Gastroesophageal sphincter (tissue), 4 donors: ENCODE measurements around the gene LRRC26. TPM values are rescaled to one million over a fixed set of nuclear protein-coding genes. Genes with fewer than 3 reads are reported as not detected.

Experiments used
- ATAC-seq: fragments of 150-250 bp; one replicate; pipeline ENCODE4 v1.9.1; 2016; ENCODE audit warnings: mild to moderate bottlenecking, moderate library complexity
- H3K27ac ChIP-seq, 4 donors: fragments of 200-600 bp; sonication (generic) in 3 of 4; 1 replicate in 3 of 4; 2 replicates in 1 of 4; pipeline ENCODE4 v1.5.1; 2016 to 2019
- H3K27me3 ChIP-seq: fragments of 200-600 bp; sonication (generic); one replicate; pipeline ENCODE4 v1.5.1; 2019
- H3K36me3 ChIP-seq, 2 donors: fragments of 200-600 bp; sonication (generic); one replicate each; pipeline ENCODE4 v1.5.1; 2019; ENCODE audit warnings: control low read depth in 1 of 2
- H3K4me1 ChIP-seq, 3 donors: fragments of 200-600 bp; sonication (generic); 1 replicate in 2 of 3; 2 replicates in 1 of 3; pipeline ENCODE4 v1.5.1; 2016 to 2019; ENCODE audit warnings: control low read depth in 2 of 3
- H3K4me3 ChIP-seq, 2 donors: fragments of 200-600 bp; sonication (generic); one replicate each; pipeline ENCODE4 v1.5.1; 2019; ENCODE audit warnings: mild to moderate bottlenecking in 1 of 2, moderate library complexity in 1 of 2
- H3K9me3 ChIP-seq, 3 donors: fragments of 200-600 bp; sonication (generic); one replicate each; pipeline ENCODE4 v1.5.1; 2017 to 2019; ENCODE audit warnings: control low read depth in 2 of 3
- CTCF ChIP-seq, 4 experiments: fragments of 200-600 bp in 2 of 4; fragments of 450-650 bp in 2 of 4; sonication (generic) in 1 of 4; IDR thresholded peaks; one replicate each; pipeline ENCODE4 v1.5.1; 2017 to 2019; ENCODE audit warnings: antibody characterized with exemption in 4 of 4, mild to moderate bottlenecking in 2 of 4, moderate library complexity in 2 of 4
- EP300 ChIP-seq: sonication (generic); formaldehyde crosslinking; IDR thresholded peaks from one replicate; pipeline ENCODE4 v1.6.1; 2017; ENCODE audit warnings: antibody characterized with exemption, mild to moderate bottlenecking
- POLR2A ChIP-seq, 2 donors: fragments of 450-650 bp; IDR thresholded peaks; one replicate each; pipeline ENCODE4 v1.6.1; 2017; ENCODE audit warnings: antibody characterized with exemption in 2 of 2, mild to moderate bottlenecking in 2 of 2, moderate library complexity in 1 of 2
- POLR2AphosphoS5 ChIP-seq: sonication (generic); formaldehyde crosslinking; IDR thresholded peaks from one replicate; pipeline ENCODE4 v1.6.1; 2017; ENCODE audit warnings: antibody characterized with exemption
- WGBS, 2 donors: methylation state at CpG; one replicate each; pipeline ENCODE4 v1.1.5; 2018; ENCODE audit warnings: low coverage in 1 of 2; 5-methylcytosine and 5-hydroxymethylcytosine counted together
- total RNA-seq, 4 donors: library from RNA; depleted of rRNA; stranded (reverse); fragments of >200 nt; gene quantifications; one replicate each; pipeline ENCODE4 v1.1.0, GENCODE V29; 2016

The LRRC26 gene
- total RNA-seq, 4 donors from 2014 or later = 7.7 TPM; not detected in 3

DNA sequence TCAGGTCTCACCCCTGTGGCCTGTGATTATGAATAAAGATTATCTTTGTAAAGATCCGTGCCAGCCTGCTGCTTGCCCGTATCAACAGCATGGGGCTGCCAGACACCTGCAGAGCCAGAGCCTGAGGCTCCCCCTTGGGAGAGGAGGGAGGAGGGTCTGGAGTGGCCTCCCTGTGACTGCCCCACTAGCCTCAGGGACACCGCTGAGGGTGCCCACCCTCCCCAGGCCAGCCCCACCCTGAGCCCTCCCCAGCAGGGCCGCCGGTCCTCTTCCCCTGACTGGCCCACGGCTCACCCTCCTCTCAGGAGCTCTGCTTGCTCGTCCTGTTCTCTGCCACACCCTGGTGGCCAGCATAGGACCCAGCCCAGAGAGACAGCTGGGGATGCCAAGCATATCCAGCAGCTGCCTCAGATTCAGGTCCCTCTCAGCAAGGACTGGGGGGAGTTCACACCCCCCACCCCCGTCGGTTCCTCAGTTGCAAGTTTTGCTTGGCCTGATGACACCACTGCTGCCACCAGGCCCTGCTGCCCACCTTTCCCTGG is 20.5 kb upstream of the LRRC26 start:
- no peak overlapping the region for H3K4me3 ChIP-seq
- peak overlapping the region in 3 of 4 donors; percentile 97 to 99 (median 99) for H3K27ac ChIP-seq
- 40 to 92% methylated on average over 1 to 2 of the region's 9 CpGs for WGBS, 2 donors
- ATAC-seq = no peak
- no peaks in the 10 kb centered on the region for H3K9me3 ChIP-seq
- peaks cover 0 to 38% of the 10 kb centered on the region in 2 donors for H3K36me3 ChIP-seq
- H3K4me1 ChIP-seq = peaks cover 6 to 79% (median 36%) of the 10 kb centered on the region in 3 donors
- TF ChIP-seq EP300 (no peak), CTCF (IDR thresholded peaks at IDR 0.05) (no peak), POLR2AphosphoS5 (no peak)
- H3K27me3 ChIP-seq = no peaks in the 10 kb centered on the region

DNA sequence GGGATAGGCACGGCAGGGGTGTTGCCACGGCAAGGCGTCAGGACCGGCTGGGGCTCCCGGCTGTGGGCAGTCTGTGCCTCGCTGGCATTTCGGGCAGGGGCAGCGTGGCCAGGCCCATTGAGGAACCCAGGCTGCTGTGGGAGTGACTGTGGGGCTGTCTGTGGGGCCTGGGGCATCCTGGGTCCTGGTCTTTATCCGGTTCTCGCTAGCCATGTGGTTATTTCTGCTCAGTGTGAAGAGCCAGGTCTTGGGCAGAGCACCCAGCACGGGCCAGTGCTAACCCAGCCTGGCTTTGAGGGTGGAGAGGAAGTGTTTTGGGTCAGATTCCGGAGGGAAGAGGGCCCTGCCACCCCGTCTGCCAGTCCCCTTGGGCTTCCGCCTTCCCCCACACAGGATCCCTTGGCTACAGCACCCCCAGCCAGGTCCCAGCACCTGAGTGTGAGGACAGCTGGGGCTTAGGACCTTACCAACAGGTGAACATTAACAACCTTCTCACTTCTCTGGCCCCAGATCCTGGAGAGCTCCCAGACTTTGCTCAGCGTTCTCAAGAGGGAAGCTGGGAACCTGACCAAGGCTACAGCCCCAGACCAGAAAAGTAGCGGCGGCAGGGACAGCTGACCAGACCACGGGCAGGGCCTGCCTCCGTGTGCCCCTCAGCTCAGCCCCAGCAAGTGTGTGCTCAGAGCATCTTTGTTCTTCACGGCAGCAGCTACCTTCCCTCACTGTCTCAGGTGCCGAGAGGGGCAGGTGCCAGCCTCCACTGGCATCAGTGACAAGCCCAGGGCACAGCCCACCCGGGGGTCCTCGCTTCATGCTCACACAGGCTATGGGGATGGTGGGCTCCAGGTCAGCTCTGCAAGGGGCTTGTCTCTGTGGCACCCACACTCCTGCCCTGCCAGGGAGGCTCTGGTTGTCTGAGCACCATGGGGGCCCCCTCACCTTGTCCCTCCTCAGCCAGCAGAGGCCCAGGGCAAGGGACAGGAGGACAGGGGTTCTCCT is 19.7 kb upstream of the LRRC26 start:
- peak overlapping the region; percentile 63 to 75 for H3K4me3 ChIP-seq
- H3K27ac ChIP-seq = peak overlapping the region; percentile 75 to 99 (median 98)
- no peak for ATAC-seq
- H3K4me1 ChIP-seq = peaks cover 6 to 79% (median 36%) of the 10 kb centered on the region in 3 donors
- H3K9me3 ChIP-seq = no peaks in the 10 kb centered on the region
- no peak for TF ChIP-seq EP300
- peak in 1 of 4 experiments; percentile 13 for TF ChIP-seq CTCF (IDR thresholded peaks at IDR 0.05)
- TF ChIP-seq POLR2A (IDR thresholded peaks at IDR 0.05) = no peak
- WGBS, 2 donors = 42% methylated on average over 5 of the region's 23 CpGs; no CpG with 5 or more reads in 1 of the 2 donors
- H3K36me3 ChIP-seq = peaks cover 0 to 46% of the 10 kb centered on the region in 2 donors
- H3K27me3 ChIP-seq = no peaks in the 10 kb centered on the region

DNA sequence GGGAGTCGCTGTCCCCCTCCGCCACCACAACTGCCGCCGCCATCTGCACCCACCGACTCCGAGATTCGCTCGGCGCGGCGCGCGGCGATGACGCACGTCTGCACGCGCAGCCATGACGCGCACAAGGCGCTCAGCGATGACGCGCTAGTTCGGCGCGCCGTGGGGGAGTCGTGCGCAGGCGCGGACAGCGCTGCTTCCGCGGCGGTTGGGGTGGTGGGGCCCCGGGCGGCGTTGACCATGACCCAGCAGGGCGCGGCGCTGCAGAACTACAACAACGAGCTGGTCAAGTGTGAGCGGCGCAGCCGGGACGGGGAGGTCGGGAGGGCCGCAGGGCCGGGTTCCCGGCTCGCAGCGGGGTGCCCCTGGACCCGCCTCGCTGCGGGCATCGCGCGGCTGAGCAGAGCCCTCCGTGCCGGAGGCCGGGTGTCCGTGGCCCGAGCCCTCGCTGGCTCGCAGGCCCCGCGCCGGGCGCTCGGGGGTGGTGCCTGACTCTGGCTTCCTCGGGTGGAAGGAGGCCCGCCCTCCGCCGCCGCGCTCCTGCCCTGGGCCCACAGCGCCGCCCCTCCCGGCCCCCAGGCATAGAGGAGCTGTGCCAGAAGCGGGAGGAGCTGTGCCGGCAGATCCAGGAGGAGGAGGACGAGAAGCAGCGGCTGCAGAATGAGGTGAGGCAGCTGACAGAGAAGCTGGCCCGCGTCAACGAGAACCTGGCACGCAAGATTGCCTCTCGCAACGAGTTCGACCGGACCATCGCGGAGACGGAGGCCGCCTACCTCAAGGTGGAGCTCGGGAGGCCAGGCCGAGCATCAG is 18.8 kb upstream of the LRRC26 start, which contains the start of the genes ANAPC2 and SSNA1:
Gene ANAPC2 (minus strand): TSS at position 71 of the 807 bp plus-strand sequence. CDS start 28 bp downstream, at position 43.
Gene SSNA1 (plus strand): TSS at position 187 of the 807 bp plus-strand sequence. CDS start 51 bp downstream, at position 238.
- H3K27ac ChIP-seq = peak within 1 kb of the TSS; percentile 75 to 99 (median 98)
- peaks cover 0 to 55% of the 10 kb centered on the region in 2 donors for H3K36me3 ChIP-seq
- H3K9me3 ChIP-seq = no peaks in the 10 kb centered on the region
- TF ChIP-seq CTCF (IDR thresholded peaks at IDR 0.05) (peak in 3 of 4 experiments; percentile 15 to 42 (median 16)), POLR2AphosphoS5 (peak; percentile 95), POLR2A (IDR thresholded peaks at IDR 0.05) (peak; percentile 92 to 95), EP300 (no peak)
- ATAC-seq = peak; percentile 93
- no peaks in the 10 kb centered on the region for H3K27me3 ChIP-seq
- H3K4me3 ChIP-seq = peak within 1 kb of the TSS; percentile 63 to 75
- peaks cover 6 to 71% (median 36%) of the 10 kb centered on the region in 3 donors for H3K4me1 ChIP-seq
- WGBS, 2 donors = no CpG with 5 or more reads among the region's 98 CpGs

GRCh38 chr9:137188086-137188489 is 18.2 kb upstream of the LRRC26 start:
- peak overlapping the region; percentile 75 to 99 (median 98) for H3K27ac ChIP-seq
- no peaks in the 10 kb centered on the region for H3K9me3 ChIP-seq
- no peak for TF ChIP-seq POLR2AphosphoS5
- TF ChIP-seq EP300 = no peak
- TF ChIP-seq CTCF (IDR thresholded peaks at IDR 0.05) = no peak
- no peak for TF ChIP-seq POLR2A (IDR thresholded peaks at IDR 0.05)
- no peaks in the 10 kb centered on the region for H3K27me3 ChIP-seq
- ATAC-seq = no peak
- peaks cover 6 to 71% (median 36%) of the 10 kb centered on the region in 3 donors for H3K4me1 ChIP-seq
- WGBS, 2 donors = 0% methylated on average over 5 to 7 of the region's 31 CpGs
- peaks cover 0 to 61% of the 10 kb centered on the region in 2 donors for H3K36me3 ChIP-seq
- peak overlapping the region; percentile 63 to 75 for H3K4me3 ChIP-seq
